Left colon (tissue), 2 donors: ENCODE data around the gene DHX32. TPM values are rescaled to one million over a fixed set of nuclear protein-coding genes. Genes with fewer than 3 reads are reported as not detected.
A peak's percentile ranks its signal among the peaks of the same experiment; 100 is the strongest.

Experiments used
- ATAC-seq: fragments of 200-7000 bp; cut with Tn5 transposase; one replicate; pipeline ENCODE4 v1.9.1; 2020; ENCODE audit warnings: mild to moderate bottlenecking, moderate library complexity
- DNase-seq, 2 donors: peaks; one replicate each; pipeline ENCODE4 v3.0.0-alpha.2; 2020
- intact Hi-C, 2 donors: fragments of 100-400 bp; cut with DNase I in 1 of 2; cut with micrococcal nuclease in 1 of 2; formaldehyde crosslinking; loops; one replicate each; pipeline versions ENCODE4 v1.11.2 to v1.14.0; 2022; cut with DNase I, micrococcal nuclease
- total RNA-seq, 2 donors: library from RNA; stranded (reverse); fragmentation: NEBNext Ultra II Directional; extraction: Animal tissue kit (Norgen Biotek cat#: 25700); gene quantifications; one replicate each; pipeline ENCODE4 v1.2.1, GENCODE V29; 2021
- donor health status: DM: no; HTN: no; CAD: no.
- donor health status: DM: yes; HTN: yes; CAD: no.

DHX32 gene
- total RNA-seq, 2 donors from 2014 or later = 78.3 to 78.9 TPM

DNA sequence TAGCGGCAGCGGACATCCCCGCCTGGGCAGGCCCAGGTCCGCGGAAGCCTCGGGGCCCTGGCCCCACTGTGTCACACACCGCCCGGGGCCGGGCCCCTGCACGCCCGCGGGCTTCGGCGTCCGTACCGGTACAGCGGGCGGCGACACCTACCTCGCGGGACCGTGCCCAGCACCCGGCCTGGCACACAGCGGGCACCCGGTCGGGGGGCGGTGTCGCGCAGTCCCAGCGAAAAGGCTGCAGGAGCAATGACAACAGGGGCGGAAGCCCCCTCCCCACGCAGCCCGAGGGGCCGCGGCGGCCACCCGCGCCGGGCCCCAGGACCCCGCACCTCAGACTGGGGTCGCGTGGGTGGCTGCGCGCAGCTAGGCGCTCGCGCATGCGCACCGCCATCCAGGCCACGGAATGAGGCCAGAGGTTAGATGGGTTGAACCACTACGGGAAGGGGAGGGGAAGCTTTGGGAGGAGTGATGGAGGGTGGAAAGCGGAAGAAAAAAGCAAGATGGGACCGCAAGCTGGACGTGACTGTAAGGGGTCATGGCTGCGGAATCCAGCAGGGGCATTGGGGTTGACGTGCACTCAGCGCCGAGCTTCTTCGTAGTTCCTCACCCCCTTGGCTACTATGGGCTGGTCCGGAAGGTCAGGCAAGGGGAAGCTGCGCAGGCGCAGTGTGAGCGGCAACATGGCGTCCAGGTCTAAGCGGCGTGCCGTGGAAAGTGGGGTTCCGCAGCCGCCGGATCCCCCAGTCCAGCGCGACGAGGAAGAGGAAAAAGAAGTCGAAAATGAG, 58.0 kb downstream of the DHX32 start, which contains the start of the genes BCCIP and UROS:
Gene BCCIP (plus strand): TSS at position 669 of the 785 bp plus-strand sequence. CDS start 12 bp downstream, at position 681.
Gene UROS (minus strand): TSS at position 381 of the 785 bp plus-strand sequence. CDS start 6,759 bp downstream, outside the sequence.
- intact Hi-C loops = no loop called here
- peak; percentile 91 for ATAC-seq
- peak; percentile 90 to 94 for DNase-seq

DNA sequence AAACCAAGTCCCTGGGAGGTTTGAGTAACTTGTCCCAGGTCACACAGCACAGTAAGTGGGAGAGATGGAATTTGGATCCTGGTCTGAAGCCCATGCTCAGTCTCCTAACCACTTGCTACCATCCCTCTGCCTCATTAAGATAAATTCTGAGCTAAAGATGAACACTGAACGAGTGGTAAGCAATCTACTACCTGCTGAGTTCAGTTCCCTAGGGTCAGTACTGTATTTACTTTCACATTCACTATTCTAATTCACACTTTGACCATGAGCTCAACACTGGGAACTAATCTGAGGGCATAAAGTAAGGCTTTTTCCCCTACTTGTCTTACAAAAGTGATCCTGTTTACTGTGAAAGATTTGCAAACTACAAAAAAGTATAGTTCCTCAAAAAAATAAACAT, 60.4 kb downstream of the DHX32 start:
- intact Hi-C loops = no loop called here
- DNase-seq (no peak), ATAC-seq (no peak)

DNA sequence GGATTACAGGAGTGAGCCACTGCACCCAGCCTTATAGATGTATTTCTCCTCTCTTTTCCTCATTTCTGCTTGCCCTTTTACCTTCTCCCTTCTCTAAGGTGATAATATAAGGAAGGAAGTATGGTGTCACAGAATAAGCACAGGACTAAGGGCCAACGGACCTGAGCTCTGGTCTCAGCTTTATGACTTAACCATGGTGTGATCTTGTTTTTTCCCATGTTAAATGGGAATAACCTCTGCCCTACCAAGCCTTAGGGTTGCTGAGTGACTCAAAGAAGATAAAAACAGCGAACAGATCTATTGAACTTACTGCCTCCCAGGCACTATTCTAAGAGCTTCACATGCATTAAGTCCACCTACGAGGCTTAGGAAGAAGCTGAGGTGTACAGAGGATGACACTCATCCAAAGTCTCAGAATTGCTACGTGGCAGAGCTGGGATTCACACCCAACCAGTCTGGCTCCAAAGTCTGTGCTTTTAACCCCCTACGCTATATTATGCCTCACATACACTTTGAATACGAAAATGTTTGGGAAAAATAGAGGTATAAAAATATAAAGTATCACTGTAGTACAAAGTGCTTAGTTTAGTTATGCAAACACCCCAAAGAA, 63.6 kb downstream of the DHX32 start:
- peak; percentile 68 for ATAC-seq
- intact Hi-C loops = no loop called here
- DNase-seq = no peak

DNA sequence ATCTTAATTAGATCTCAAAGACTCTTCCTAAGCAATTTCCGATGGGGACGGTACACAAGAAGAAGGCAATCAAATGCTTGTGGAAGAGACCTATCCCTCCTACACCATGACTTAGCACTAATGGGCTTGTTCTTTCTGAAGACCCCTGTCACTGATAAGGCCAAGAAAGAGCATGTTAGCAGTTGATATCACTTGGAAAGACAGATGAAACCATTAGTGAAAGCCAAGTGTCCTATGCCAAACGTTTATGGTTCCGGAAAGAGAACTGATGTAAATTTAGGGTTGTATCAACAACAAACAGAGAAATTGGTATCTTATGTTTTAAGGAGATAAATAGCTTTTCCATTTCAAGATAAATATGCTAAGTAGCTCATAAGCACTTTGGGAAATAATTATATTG, 64.5 kb downstream of the DHX32 start:
- intact Hi-C loops = no loop called here
- ATAC-seq (no peak), DNase-seq (no peak)

DNA sequence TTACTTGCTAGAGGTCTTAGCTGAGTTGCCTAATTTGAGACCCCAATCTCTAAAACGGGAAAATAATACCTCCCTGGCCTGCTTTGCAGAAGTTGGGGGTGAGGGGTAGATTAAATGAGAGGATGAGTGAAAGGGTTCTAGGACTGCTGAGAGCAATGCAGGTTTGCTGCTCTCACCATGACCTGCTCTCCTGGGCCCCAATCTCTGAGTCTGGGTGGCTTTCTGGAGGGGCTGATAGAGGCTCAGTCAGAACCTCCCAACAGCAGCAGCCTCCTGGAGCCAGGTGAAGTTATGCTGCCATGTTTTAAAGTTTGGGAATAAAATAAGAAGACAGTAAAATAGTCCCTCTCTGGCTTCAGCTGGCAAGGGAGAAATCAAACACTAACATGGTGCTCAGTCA, 65.3 kb downstream of the DHX32 start:
- no peak for DNase-seq
- no peak for ATAC-seq
- intact Hi-C loops = no loop called here

DNA sequence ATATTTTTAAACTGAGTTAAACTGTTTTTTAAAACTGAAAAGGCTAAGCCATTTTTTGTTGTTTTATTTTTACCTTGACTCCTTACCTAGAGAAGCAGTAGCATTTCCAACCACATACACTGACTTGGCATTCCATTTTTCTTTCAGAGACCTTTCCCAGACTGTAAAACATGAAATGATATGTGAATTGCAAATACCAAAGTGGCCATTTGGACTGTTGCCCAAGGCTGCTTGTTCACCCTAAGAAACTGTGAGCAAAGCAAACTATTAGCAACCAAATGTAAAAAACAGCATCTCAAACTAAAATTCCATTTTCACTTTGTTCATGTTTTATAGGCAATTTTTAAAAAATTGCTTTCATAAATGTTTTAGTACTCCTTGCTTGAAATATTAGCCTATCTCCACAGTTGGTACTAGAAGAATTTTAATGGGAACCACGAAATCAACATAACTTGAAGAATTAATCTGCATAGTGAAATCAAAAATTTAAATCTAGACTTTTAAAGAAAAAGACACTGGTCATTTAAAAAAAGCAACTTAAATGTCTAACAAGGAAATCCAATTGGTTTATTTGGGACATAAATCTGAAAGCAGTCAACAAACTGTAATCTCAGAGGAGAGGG, 68.9 kb downstream of the DHX32 start:
- intact Hi-C loops = no loop called here
- ATAC-seq = no peak
- DNase-seq = no peak

DNA sequence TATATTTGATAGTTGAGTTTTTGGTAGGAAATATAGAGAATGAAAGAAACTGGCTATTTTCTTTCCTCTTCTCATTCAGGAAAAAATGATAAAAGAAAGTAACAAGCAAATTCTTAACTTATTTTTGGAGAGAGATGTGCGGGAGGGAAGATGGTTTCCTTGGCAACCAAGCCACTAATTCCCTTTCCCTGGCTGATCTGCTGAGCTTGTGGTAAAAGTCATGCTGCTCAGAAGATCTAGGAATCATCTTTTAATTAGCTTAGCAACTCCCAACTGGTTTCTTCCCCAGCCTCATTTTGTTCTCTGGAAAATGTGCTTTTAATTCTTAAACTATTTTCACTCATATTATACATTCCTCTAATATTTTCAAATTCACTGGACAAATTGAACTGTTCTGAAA, 69.8 kb downstream of the DHX32 start:
- intact Hi-C loops = no loop called here

DNA sequence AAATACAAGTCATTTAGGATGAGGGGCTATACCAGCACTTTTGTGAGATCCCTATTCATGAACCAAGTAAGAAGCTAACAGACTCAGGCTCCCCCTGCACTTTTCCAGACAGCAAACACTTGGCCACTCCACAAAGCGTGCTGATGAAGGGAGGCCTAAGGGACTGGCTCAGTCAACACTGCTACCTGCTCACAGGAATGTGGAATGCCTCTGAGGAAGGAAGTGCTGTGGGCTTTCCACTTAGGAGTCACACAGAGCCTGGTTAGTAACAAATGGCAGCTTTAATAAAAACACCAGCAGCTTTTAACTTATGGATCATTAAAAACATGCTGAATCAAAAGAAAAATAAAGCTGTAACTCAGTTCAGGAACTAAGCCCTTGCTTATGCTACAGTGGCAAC, 73.0 kb downstream of the DHX32 start:
- intact Hi-C loops = no loop called here
- ATAC-seq (no peak), DNase-seq (no peak)

More for the DNA sequence above, 69.8 kb downstream of the DHX32 start:
- no peak for ATAC-seq
- DNase-seq = no peak

DNA sequence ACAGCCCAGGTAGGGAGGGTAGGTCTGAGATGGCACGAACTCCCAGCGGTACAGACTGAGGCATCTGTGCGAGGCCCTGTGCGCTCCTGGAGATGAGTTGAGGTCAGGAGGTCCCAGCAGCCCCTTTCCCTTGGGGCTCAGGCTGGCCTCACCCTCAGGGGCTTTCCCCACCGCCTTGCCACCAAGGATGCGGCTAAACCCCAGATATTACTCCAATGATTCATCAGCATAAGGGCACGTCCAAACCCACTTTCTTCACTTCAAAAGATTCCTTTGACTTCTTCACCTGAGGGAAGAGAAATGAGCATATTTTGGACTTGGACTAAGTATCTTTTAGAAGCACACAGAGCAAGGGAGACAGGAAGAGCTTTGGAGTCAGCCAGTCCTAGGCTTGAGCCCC, 78.4 kb downstream of the DHX32 start:
- intact Hi-C loops = no loop called here
- ATAC-seq (no peak), DNase-seq (no peak)

DNA sequence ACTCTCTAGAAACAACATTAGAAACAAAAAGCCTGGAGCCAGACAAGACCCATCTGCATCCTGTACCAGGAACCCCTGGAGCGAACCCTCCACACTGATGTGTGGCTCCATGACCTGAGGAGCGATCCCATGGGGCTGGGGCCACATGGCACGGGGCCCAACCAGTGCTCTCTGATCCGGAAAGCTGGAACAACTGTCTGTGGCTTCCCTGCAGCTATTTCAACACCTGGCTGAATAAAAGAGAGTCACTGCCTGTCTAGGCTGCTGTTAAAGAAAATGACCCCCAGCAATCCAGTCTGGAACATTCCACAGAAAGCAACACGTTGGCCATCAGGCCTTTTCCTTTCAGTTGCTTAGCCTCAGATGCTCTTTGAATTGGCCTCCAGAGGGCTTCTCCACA, 79.0 kb downstream of the DHX32 start:
- intact Hi-C loops = no loop called here
- no peak for ATAC-seq
- no peak for DNase-seq

DNA sequence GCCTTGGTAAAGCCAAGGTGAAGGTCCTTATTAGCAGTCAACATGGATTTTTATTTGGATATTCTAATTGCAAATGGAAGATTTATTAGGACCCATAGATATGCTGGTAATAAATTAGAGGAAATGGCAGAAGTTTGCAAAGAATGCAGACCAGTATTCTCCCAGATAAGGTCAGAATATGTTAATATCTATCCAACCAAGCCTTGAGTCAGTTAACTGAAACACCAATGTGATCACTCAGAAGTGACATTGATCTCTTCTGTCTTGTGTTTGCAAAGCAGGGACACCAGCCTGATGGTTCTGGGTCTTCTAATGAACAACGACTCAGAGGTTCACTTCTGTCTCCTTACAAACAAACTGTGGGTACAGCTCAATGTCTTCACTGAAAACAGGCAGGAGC, 79.5 kb downstream of the DHX32 start:
- ATAC-seq = no peak
- no peak for DNase-seq
- intact Hi-C loops = no loop called here

DNA sequence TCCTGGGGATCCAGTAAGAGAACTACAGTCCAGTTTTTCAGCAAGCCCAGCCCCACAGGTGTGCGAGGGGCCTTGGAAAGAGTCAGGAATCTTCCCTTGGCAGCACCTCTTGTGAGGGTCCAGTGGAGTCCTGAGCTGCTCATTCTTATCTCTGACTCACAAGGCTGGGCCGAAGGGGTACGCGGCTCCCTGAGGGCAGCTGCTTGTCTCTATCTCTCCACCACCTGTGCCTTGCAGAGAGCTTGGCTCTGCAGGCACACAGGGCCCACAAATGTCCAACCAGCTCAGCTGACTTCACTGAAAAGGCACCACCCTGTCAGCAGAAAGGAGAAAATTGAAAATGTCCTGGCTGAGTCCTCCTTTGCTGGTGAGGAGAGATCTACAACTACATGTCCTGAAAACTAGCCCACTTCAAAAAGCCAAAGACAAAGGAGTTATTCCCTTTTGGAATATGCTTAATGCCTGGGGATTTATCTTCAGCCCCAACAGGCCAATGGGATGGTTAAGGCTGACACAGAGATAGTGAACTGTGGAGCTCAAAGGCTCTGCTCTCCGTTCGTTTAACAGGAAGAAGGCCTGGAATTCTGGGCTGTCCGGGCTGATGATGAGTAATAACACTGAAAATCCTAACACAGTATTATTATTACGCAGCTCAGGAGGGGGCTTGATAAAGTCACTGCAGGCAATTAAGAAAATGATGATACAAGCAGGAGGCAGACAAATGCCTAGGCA, 81.5 kb downstream of the DHX32 start:
- DNase-seq = no peak
- intact Hi-C loops = no loop called here
- ATAC-seq = no peak

DNA sequence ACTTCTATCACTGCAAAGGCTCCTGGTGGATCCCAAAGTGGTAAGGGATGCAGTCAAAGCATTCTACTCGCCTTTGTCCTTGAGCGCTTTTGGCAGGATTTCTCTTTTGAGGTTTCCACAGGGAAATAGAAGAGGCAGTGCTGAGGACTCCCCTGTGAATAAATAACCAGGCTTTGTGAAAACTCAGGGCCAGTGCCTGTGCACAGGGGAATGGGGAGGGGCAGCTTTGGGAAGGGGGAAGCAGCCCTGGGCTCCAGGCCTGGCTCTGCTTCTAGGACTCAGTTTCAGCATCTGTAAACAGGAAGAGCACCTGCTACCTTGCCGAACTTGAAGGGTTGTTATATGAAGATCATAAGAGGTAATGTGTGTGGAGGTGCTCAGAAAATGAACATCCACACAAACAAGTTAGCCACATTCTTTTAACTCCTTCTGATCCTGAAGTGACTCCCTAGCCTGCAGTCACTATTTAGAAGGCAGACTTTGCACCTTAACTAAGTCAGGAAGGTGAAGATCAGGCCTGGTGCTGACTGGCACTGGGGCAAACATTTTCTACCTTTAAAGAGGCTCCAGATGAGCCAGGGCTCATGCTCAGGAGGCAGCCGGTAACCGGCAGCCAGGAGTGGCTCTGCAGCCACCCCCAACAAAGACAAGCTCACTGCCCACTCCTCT, 83.0 kb downstream of the DHX32 start:
- ATAC-seq (no peak), DNase-seq (no peak)
- intact Hi-C loops = no loop called here

DNA sequence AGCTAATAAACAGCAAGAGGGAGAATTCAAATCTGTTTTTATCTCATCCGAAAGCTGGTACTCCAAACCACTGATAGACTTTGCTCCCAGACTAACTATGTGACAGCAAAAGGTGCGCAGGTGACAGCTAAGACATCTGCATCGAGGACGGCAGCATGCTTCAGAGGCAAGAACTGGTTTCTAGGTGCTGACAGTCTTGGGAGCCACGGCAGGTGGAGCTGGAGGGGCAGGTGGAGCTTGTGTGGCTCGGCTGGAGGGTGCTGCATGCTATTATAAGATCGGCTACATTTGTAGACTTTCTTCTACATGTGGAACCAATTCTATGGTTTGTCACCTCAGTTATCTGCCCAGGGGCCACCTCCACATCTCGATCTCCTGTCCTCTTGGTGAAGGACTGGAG, 83.7 kb downstream of the DHX32 start:
- intact Hi-C loops = no loop called here
- ATAC-seq (no peak), DNase-seq (no peak)

DNA sequence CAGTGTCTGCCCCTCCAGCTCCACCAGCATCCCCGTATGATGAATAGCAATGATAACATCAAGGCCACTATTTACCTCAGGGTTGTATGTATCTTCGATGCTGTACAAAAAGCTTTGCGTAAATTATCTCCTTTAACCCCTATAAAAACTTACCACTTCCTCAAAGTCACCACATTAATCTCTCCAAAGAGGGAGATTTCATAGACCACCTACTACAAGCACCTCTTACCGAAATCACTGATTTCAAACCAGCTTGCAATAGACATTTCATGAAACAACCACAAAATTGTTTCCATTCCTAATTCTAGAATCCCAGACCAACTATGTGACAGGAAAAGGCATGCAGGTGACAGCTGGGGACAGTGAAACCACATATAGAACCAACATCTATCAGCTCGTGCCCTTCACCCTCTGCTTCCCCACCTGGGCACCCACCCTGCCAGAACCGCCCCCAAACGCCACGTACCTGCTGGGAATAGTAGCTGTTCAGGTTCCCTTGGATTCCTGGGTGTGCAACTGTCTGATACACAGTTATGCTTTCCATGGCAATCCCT, 85.4 kb downstream of the DHX32 start:
- DNase-seq (no peak), ATAC-seq (no peak)
- intact Hi-C loops = no loop called here

DNA sequence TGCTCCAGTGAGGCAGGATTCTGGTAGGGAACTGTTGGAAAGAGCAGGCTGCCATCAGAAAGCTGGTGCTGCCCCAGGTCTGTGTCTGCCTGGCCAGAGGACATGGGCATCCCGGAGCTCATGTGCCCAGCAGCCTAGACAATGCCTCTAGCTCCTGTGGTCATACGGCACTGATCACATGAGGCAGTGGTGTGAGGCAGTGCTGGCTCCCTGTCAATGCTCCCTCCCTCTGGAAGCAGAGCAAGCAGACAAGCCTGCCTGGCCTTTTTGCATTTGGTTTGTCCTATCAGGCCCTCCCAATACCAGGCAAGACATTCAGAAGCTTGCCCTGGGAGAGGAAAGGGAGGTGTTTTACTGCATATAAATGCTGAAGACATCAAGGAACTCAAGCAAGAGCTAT, 86.0 kb downstream of the DHX32 start:
- ATAC-seq = no peak
- DNase-seq = no peak
- intact Hi-C loops = no loop called here

DNA sequence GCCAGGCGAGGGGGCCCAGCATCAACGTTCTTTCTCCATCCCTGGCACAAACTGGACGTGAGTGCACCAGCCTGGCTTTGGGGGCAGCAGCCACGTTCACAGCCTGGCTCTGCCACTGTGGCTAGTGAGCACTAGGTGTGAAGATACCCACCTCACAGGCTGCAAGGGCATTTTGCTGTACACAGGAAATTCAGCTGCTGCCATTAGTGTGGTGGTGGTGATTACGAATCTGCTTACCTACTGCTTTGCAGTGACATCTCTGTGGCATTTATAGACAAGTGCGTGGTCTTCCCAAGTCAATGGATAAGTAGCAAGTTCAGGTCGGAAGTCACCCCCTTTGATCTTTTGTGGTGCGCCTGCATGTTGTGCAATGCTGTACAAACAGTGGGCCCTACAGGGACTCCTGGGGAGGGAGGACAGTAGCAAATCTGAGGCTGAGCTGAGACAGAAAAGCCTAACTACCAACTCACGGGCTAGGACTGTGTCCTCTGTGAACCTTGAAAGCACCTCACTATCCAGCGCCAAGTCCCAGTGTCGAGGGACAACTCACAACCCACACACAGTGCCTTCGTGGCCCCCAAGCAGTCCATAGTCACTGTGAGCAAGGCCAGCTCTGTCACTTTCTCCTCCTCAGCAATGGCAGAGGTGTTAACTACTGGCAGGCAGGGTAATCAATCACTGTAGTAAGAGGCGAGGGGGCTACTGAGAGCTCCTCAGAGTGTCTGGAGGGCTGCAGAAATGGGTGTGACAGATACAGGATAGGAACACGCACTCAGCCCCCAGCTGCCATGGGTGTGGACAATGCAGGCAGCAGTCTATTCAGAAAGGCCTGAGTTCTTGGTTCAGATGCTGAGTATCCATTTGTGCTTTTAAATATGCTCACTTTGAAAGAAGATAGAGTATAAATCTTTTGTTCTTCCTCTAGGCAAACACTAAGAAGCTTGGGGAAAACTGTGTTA, 88.5 kb downstream of the DHX32 start:
- no peak for DNase-seq
- no peak for ATAC-seq
- intact Hi-C loops = no loop called here
